HCT116 (cell line): ENCODE measurements around the gene NANOG. TPM values are rescaled to one million over a fixed set of nuclear protein-coding genes. Genes with fewer than 3 reads are reported as not detected.
"Not testable (repeated sequence)": the region's sequence is repeated elsewhere in the genome, so short reads cannot be mapped to it uniquely, and the experiment has no call there.

Source experiments
- ATAC-seq: fragments of 200-7000 bp; cut with Tn5 transposase; 2 replicates; pipeline ENCODE4 v1.9.1; 2020; ENCODE audit warnings: mild to moderate bottlenecking, moderate library complexity
- BruUV-seq: library from RNA; stranded (reverse); fragments of 400-500 nt; replicated peaks from 2 replicates; lab custom pipeline; 2021; lab: Mats Ljungman, UMichigan
- CTCF ChIA-PET: fragments of 300-600 bp; sonication (Branson Sonifier 250); formaldehyde crosslinking; loops from one replicate; lab custom pipeline; 2021; ENCODE audit warnings: antibody characterized with exemption; lab: Charles Lee
- POLR2A ChIA-PET: fragments of 300-600, 350-600 bp; sonication (Branson Sonifier 250); formaldehyde crosslinking; loops from one replicate; lab custom pipeline; 2021; ENCODE audit warnings: antibody characterized with exemption; lab: Charles Lee
- RAD21 ChIA-PET, 2 experiments: fragments of 300-600 bp; sonication (Branson Sonifier 250); formaldehyde crosslinking; loops; one replicate each; lab custom pipeline; 2023; ENCODE audit warnings: low total read pairs in 2 of 2; ENCODE audit not compliant: uncharacterized antibody in 2 of 2, unreplicated experiment in 2 of 2, low non-redundant PET in 1 of 2; lab: Charles Lee
- DNase-seq: peaks from one replicate; pipeline ENCODE4 v3.0.0-alpha.2; 2010; ENCODE audit warnings: low read depth, low spot score
- H2AFZ ChIP-seq: fragments of 200-600 bp; shearing (Covaris generic), sonication (generic); 2 replicates; pipeline ENCODE4 v1.6.1; 2017; ENCODE audit warnings: low read depth, mixed run types, mixed read lengths, antibody characterized with exemption, low read length; ENCODE audit not compliant: poor library complexity, severe bottlenecking
- H3K27ac ChIP-seq: 2 replicates; pipeline ENCODE4 v1.5.1; 2012; ENCODE audit warnings: low read depth, low read length
- H3K27me3 ChIP-seq: fragments of 200-600 bp; sonication (generic); 2 replicates; pipeline ENCODE4 v1.6.1; 2016; ENCODE audit warnings: mixed run types, low read length, mixed read lengths; ENCODE audit not compliant: insufficient read depth
- H3K36me3 ChIP-seq, 2 experiments: fragments of 200-500 bp in 1 of 2; fragments of 200-600 bp in 1 of 2; sonication (Bioruptor generic) in 1 of 2; sonication (generic) in 1 of 2; 2 replicates each; pipeline versions ENCODE4 v1.5.1 to v1.6.1; 2014 to 2016; ENCODE audit warnings: low read length in 2 of 2, inconsistent platforms in 1 of 2, mixed read lengths in 1 of 2, mixed run types in 1 of 2; ENCODE audit not compliant: insufficient read depth in 2 of 2, control insufficient read depth in 1 of 2
- H3K4me1 ChIP-seq, 2 experiments: fragments of 200-600 bp in 1 of 2; sonication (generic) in 1 of 2; 2 replicates each; pipeline versions ENCODE4 v1.5.1 to v1.6.1; 2012 to 2017; ENCODE audit warnings: low read length in 2 of 2, inconsistent platforms in 1 of 2, mild to moderate bottlenecking in 1 of 2, mixed read lengths in 1 of 2, mixed run types in 1 of 2, moderate library complexity in 1 of 2; ENCODE audit not compliant: insufficient read depth in 2 of 2, control insufficient read depth in 1 of 2
- H3K4me2 ChIP-seq: fragments of 200-600 bp; sonication (generic); 2 replicates; pipeline ENCODE4 v1.6.1; 2017; ENCODE audit warnings: mixed run types, low read length, mixed read lengths
- H3K4me3 ChIP-seq, 2 experiments: fragments of 200-600 bp in 1 of 2; sonication (generic) in 1 of 2; replicated peaks in 1 of 2; 2 replicates each; pipeline ENCODE4 v1.5.1; 2011 to 2016; ENCODE audit warnings: low read length in 2 of 2, control low read depth in 1 of 2, low read depth in 1 of 2, mild to moderate bottlenecking in 1 of 2, mixed read lengths in 1 of 2, mixed run types in 1 of 2
- H3K79me2 ChIP-seq: fragments of 200-600 bp; sonication (generic); 2 replicates; pipeline ENCODE4 v1.6.1; 2017; ENCODE audit warnings: mild to moderate bottlenecking, mixed run types, low read length, moderate library complexity, mixed read lengths; ENCODE audit not compliant: insufficient read depth
- H3K9ac ChIP-seq: fragments of 200-600 bp; sonication (generic); 2 replicates; pipeline ENCODE4 v1.6.1; 2016; ENCODE audit warnings: low read length, mixed read lengths
- H3K9me2 ChIP-seq: fragments of 200-600 bp; sonication (generic), shearing (Covaris generic); 2 replicates; pipeline ENCODE4 v1.6.1; 2017; ENCODE audit warnings: mixed run types, mild to moderate bottlenecking, moderate library complexity; ENCODE audit not compliant: insufficient read depth
- H3K9me3 ChIP-seq, 2 experiments: fragments of 200-500 bp in 1 of 2; fragments of 200-600 bp in 1 of 2; sonication (Bioruptor generic) in 1 of 2; sonication (generic) in 1 of 2; 2 replicates each; pipeline ENCODE4 v1.6.1; 2014 to 2017; ENCODE audit warnings: low read length in 2 of 2, mixed read lengths in 2 of 2, inconsistent platforms in 1 of 2, low read depth in 1 of 2, mild to moderate bottlenecking in 1 of 2, mixed run types in 1 of 2, moderate library complexity in 1 of 2; ENCODE audit not compliant: control insufficient read depth in 1 of 2, insufficient read depth in 1 of 2
- H4K20me1 ChIP-seq: fragments of 200-600 bp; sonication (generic), shearing (Covaris generic); 2 replicates; pipeline ENCODE4 v1.6.1; 2017; ENCODE audit warnings: mixed run types, mild to moderate bottlenecking, moderate library complexity; ENCODE audit not compliant: insufficient read depth
- EGR1 ChIP-seq: IDR thresholded peaks from 2 replicates; pipeline ENCODE4 v1.6.1; 2012; ENCODE audit warnings: low read depth
- EZH2phosphoT487 ChIP-seq: fragments of 200-600 bp; IDR thresholded peaks from 2 replicates; pipeline ENCODE4 v1.6.1; 2018; ENCODE audit warnings: antibody characterized with exemption, borderline replicate concordance
- FOSL1 ChIP-seq: IDR thresholded peaks from 2 replicates; pipeline ENCODE4 v1.6.1; 2012; ENCODE audit warnings: low read depth
- JUND ChIP-seq: IDR thresholded peaks from 2 replicates; pipeline ENCODE4 v1.6.1; 2012
- RAD21 ChIP-seq: IDR thresholded peaks from 2 replicates; pipeline ENCODE4 v1.6.1; 2012; ENCODE audit warnings: low read depth, mild to moderate bottlenecking
- REST ChIP-seq: IDR thresholded peaks from 2 replicates; pipeline ENCODE4 v1.6.1; 2012; ENCODE audit warnings: low read depth
- SP1 ChIP-seq: IDR thresholded peaks from 2 replicates; pipeline ENCODE4 v1.6.1; 2012; ENCODE audit warnings: low read depth
- SRF ChIP-seq: IDR thresholded peaks from 2 replicates; pipeline ENCODE4 v1.6.1; 2012; ENCODE audit warnings: low read depth
- ZBTB33 ChIP-seq: IDR thresholded peaks from 2 replicates; pipeline ENCODE4 v1.6.1; 2011; ENCODE audit warnings: mild to moderate bottlenecking, low read length, moderate library complexity; ENCODE audit not compliant: insufficient replicate concordance; ENCODE audit errors: extremely low read depth
- ZFX ChIP-seq: fragments of 450-650 bp; IDR thresholded peaks from 2 replicates; pipeline ENCODE4 v1.6.1; 2017
- intact Hi-C: fragments of 100-400 bp; cut with micrococcal nuclease; formaldehyde crosslinking; loops from 2 replicates; pipeline ENCODE4 v1.10.0; 2022
- total RNA-seq: library from RNA; stranded (reverse); gene quantifications from one replicate; pipeline ENCODE4 v1.2.1, GENCODE V29; 2021; ENCODE audit not compliant: unreplicated experiment

Gene NANOG
- total RNA-seq, 1 experiment from 2014 or later = 0.22 TPM

GRCh38 chr12:7843149-7843548 is 53.9 kb downstream of the NANOG start:
- H3K27ac ChIP-seq, H3K9me3 ChIP-seq, H3K4me1 ChIP-seq, H2AFZ ChIP-seq, H3K4me3 ChIP-seq, H3K9ac ChIP-seq, RAD21 ChIA-PET, H4K20me1 ChIP-seq, H3K79me2 ChIP-seq, CTCF ChIA-PET, H3K36me3 ChIP-seq, H3K27me3 ChIP-seq, DNase-seq, H3K9me2 ChIP-seq, POLR2A ChIA-PET, BruUV-seq, intact Hi-C loops, H3K4me2 ChIP-seq, ATAC-seq: not testable (repeated sequence)

GRCh38 chr12:7843583-7843982 is 54.4 kb downstream of the NANOG start:
- H4K20me1 ChIP-seq, RAD21 ChIA-PET, BruUV-seq, H3K9me3 ChIP-seq, H3K9me2 ChIP-seq, POLR2A ChIA-PET, intact Hi-C loops, H3K4me3 ChIP-seq, H3K79me2 ChIP-seq, H2AFZ ChIP-seq, H3K4me2 ChIP-seq, DNase-seq, H3K27me3 ChIP-seq, H3K4me1 ChIP-seq, ATAC-seq, H3K36me3 ChIP-seq, CTCF ChIA-PET, H3K9ac ChIP-seq, H3K27ac ChIP-seq: not testable (repeated sequence)

- H3K27me3 ChIP-seq = no peaks in the 10 kb centered on the region
- H3K36me3 ChIP-seq = no peaks in the 10 kb centered on the region
- no peaks in the 10 kb centered on the region for H3K4me1 ChIP-seq
- H3K9ac ChIP-seq = no peak overlapping the region
- H3K4me3 ChIP-seq = no peak overlapping the region
- no peak overlapping the region for H3K4me2 ChIP-seq
- H2AFZ ChIP-seq = no peak overlapping the region
- ATAC-seq = no peak
- BruUV-seq = no TSS peak
- H3K79me2 ChIP-seq = no peaks in the 10 kb centered on the region
- H4K20me1 ChIP-seq = no peaks in the 10 kb centered on the region
- intact Hi-C loops = no loop called here
- no peak overlapping the region for H3K27ac ChIP-seq
- no peaks in the 10 kb centered on the region for H3K9me3 ChIP-seq
- ChIA-PET POLR2A (no interaction called here), RAD21 (no interaction called here), CTCF (no interaction called here)
- no peaks in the 10 kb centered on the region for H3K9me2 ChIP-seq
- no peak for DNase-seq
- TF ChIP-seq REST = no peak
- TF ChIP-seq FOSL1 = no peak
- TF ChIP-seq SRF = no peak
- no peak for TF ChIP-seq EGR1
- no peak for TF ChIP-seq JUND
- TF ChIP-seq ZBTB33 = no peak
- no peak for TF ChIP-seq SP1
- TF ChIP-seq ZFX = no peak
- TF ChIP-seq RAD21 = no peak
- TF ChIP-seq EZH2phosphoT487 = no peak
Measured at GRCh38 chr12:7844116-7844515, 54.9 kb downstream of the NANOG start.
